GM21528 (cell line): Measurements from ENCODE around the gene LRRC56.

Source experiments
- ATAC-seq: cut with Tn5 transposase; IDR thresholded peaks from one replicate; pipeline ENCODE4 v1.9.1; 2021; ENCODE audit warnings: mild to moderate bottlenecking, moderate library complexity; ENCODE audit not compliant: unreplicated experiment, low FRiP score

LRRC56 gene

DNA sequence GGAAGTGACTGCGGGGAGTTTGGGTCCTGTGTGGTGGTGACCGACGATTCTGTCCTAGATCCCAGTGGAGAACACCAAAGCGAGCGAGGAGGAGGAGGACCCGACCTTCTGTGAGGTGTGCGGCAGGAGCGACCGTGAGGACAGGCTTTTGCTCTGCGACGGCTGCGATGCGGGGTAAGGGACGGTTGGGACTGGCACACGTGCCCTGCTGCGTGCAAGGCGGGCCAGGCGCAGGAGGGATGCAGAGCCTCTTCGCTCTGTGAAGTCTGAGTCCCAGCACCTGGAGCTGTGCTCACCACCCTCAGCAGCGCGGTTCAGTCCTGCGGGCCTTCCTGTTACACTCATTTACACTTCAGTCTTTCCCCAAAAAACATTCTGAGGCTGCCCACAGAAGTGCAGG is 55.2 kb downstream of the LRRC56 start:
- ATAC-seq: no peak

DNA sequence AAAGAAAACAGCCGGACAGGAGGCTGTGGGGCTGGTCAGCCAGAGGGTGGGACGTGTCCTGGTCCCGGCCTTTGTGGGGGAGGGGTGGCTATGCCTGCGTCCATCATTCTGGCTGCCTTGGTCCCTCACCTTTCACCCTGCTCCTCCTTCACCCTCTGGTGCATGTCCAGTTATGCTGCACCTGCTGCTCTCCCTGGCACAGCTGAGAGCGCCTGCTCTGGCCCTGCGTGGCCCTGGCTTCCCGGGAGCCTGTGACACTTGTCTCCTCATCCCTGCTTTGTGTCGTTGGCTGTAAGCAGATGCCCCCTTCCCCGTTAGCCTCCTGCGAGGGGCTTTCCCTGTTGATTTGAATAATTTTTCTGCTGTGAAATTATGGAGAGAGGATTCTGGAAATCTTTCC is 55.6 kb downstream of the LRRC56 start:
- ATAC-seq: no peak

DNA sequence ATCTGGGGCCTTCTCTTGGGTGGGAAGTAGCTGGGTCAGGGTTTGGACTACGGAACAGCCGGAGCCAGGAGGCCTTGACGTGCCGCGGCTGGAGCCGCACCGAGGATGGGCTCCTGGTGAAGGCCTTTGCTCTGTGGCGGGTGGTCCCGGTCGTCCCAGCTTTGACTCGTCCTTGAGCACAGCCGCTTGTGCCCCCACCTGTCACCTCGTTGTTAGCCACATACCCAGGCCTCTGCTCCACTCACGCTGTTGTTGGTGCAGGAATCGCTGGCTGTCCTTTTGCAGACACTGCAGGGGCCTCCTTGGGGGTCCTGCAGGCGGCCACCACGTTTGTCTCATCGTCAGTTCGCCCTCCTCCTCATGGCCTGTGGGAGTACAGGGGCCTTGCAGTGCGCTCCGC is 56.0 kb downstream of the LRRC56 start:
- ATAC-seq: no peak

DNA sequence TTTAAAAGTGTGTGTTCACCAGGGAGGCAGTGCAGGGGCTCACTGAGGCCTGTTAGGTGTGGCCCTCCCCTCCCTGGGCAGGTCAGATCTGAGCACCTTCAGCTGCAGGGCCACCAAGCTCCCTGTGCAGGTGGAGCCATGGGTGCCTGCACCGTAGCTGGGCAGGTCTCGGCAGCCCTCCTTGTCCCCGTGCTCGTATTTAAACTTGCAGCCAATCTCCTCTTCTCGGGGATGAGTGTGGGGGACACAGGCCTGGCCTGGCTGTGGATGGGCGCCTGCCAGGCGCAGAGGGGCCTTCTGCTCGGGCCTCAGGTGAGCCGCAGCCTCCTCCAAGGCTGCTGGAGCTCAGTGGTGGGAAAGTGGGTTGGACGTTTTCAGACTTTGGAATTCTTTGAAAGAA is 58.1 kb downstream of the LRRC56 start:
- ATAC-seq: no peak

DNA sequence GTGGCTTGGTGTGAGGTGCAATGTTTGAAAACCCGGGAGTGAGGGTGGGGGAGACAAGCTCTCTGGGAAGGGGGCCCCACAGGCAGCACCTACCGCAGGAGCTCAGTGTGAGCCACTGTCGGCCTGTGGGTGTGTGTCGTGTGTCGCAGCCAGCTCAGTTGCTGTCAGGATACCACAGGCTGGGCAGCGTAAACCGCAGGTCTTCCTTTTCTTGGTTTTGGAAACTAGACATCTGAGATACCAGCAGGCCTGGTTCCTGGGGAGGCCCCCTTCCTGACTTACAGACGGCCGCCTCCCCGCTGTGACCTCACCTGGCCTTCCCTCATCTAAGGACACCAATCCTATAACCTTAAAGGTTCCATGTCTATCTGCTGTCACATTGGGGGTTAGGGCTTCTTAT is 59.0 kb downstream of the LRRC56 start:
- no peak for ATAC-seq

DNA sequence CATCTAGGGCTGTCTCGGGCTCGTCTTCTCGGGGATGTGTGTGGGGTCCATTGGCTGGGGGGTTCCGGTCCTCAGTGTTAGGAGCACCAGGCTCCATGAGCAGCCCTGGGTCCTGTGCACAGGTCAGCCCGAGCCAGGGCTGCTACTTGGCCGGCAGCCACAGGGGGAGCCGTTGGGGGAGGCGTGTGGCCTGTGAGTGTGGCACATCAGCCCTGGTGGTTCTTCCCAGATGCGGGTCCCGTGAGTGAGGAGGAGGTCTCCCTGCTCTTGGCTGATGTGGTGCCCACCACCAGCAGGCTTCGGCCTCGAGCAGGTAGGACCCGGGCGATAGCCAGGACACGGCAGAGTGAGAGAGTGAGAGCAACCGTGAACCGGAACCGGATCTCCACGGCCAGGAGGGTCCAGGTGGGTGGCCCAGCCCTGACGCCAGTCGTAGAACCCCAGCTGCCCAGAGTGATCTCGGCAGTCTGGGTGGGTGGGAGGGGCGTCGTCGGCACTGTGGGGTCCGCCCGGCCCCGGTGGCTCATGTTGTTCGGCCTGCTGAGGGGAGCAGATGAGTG is 59.9 kb downstream of the LRRC56 start:
- ATAC-seq: no peak

DNA sequence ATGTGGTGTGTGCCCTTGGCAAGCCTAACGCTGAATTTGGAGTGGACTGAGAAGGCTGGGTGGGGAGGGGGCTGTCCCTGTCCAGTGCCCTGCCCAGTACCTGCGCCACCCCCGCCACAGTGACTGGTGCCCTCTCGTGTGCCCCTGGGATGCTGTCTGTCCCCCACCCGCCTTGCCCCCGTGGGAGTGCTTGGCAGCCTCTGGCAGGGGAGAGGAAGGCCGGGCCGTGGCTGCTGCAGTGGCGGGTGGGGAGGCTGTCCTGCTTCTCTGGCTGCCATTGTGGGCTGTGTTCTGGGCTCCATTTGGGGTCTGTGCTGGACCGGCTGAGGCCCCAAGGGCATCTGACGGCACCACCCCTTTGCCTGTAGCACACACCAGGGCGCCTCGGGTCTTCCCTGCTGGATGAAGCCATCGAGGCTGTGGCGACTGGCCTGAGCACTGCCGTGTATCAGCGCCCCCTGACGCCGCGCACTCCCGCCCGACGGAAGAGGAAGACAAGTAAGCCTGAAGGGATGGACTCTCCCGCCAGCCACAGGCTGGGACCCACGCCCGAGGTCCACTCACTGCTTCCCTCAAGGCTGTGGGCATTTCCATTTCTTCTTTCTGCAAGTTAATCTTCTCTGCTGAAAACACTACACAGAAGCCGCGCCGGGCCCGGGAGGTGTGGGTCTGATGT is 60.8 kb downstream of the LRRC56 start:
- no peak for ATAC-seq

DNA sequence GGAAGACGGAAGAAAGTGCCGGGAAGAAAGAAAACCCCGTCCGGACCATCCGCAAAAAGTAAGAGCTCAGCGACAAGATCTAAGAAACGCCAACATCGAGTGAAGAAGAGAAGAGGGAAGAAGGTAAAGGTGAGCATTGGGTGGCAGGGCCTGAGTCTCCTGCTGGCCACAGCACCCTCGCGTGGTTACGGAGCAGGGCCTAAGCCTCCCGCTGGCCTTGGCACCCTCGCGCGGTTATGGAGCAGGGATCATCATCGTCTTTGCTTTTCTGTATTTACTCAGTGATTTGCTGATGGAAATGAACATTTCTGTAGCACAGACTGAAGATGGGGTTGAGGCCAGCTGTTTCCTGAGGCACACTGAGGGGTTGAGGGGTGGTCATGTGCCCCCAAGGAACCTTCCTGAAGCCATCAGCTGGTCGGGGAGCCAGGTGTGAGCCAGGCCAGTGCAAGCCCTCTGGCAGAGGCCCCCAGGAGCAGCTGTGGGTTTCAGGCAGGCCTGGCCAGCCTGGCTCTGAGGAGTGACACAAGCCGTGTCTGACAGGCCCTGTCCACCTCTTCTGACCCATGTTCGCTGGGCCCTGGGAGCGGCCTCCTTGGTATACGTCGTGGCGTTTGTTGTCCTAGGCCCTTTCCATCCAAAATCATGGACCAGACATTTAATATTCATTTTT is 64.4 kb downstream of the LRRC56 start:
- ATAC-seq: no peak

DNA sequence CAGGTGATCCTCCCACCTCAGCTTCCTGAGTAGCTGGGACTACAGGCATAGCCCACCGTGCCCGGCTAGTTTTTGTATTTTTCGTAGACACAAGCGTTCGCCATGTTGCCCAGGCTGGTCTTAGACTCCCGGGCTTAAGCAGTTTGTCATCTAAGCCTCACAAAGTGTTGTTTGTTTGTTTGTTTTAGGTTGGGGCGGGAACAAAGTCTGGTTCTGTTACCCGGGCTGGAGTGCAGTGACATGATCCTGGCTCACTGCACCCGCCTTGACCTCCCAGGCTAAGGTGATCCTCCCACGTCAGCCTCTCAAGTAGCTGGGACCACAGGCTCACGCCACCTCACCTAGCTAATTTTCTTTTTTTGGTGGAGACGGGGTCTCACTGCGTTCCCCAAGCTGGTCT is 65.8 kb downstream of the LRRC56 start:
- no peak for ATAC-seq
